HepG2 (cell line): ENCODE data around the gene CACNB4. TPM values are rescaled to one million over a fixed set of nuclear protein-coding genes. Genes with fewer than 3 reads are reported as not detected.

ENCODE experiments used
- ATAC-seq: fragments of 200-7000 bp; cut with Tn5 transposase; 3 replicates; pipeline ENCODE4 v1.9.1; 2020; ENCODE audit warnings: mild to moderate bottlenecking, moderate library complexity
- BruUV-seq: library from RNA; stranded (reverse); fragments of 400-500 nt; replicated peaks from 2 replicates; lab custom pipeline; 2021; lab: Mats Ljungman, UMichigan
- CTCF ChIA-PET: fragments of 300-600 bp; formaldehyde crosslinking; extraction: SDS; loops from one replicate; lab custom pipeline; 2021; ENCODE audit warnings: low total read pairs, inconsistent platforms, low intra/inter-chr PET ratio; lab: Yijun Ruan, JAX
- POLR2A ChIA-PET: fragments of 350-600 bp; sonication (Branson Sonifier 250); formaldehyde crosslinking; loops from one replicate; lab custom pipeline; 2020; ENCODE audit warnings: antibody characterized with exemption, inconsistent platforms; lab: Yijun Ruan, JAX
- DNase-seq: peaks from one replicate; pipeline ENCODE4 v3.0.0-alpha.2; 2015; ENCODE audit warnings: low spot score
- FAIRE-seq: peaks from 3 replicates; lab custom pipeline; 2011; peaks lifted over from hg19 to GRCh38; lab: Jason Lieb, UNC
- H2AFZ ChIP-seq: one replicate; pipeline ENCODE4 v1.6.1; 2011; ENCODE audit warnings: low read length, inconsistent platforms
- H3K27ac ChIP-seq: fragments of 300-600 bp; 3 replicates; pipeline ENCODE4 v1.8.0; 2011; ENCODE audit warnings: mixed run types, mild to moderate bottlenecking, mixed read lengths, low read length, inconsistent platforms; ENCODE audit not compliant: insufficient read depth; ENCODE audit errors: extremely low read length
- H3K27me3 ChIP-seq, 2 experiments: fragments of 200-600 bp in 1 of 2; 2 replicates in 1 of 2; 3 replicates in 1 of 2; pipeline versions ENCODE4 v1.6.0 to v1.8.0; 2011; ENCODE audit warnings: low read length in 2 of 2, mild to moderate bottlenecking in 2 of 2, moderate library complexity in 2 of 2, inconsistent platforms in 1 of 2; ENCODE audit not compliant: insufficient read depth in 2 of 2, control insufficient read depth in 1 of 2
- H3K36me3 ChIP-seq, 2 experiments: fragments of 200-600 bp in 1 of 2; replicated peaks in 1 of 2; 2 replicates in 1 of 2; 3 replicates in 1 of 2; pipeline versions ENCODE4 v1.5.1 to v1.8.0; 2011; ENCODE audit warnings: low read length in 2 of 2, inconsistent platforms in 1 of 2; ENCODE audit not compliant: insufficient read depth in 2 of 2, control insufficient read depth in 1 of 2
- H3K4me1 ChIP-seq: 2 replicates; pipeline ENCODE4 v1.5.1; 2012; ENCODE audit warnings: low read length, inconsistent platforms; ENCODE audit not compliant: insufficient read depth
- H3K4me2 ChIP-seq: 2 replicates; pipeline ENCODE4 v1.6.0; 2011; ENCODE audit warnings: low read depth, low read length, inconsistent platforms
- H3K4me3 ChIP-seq, 3 experiments: fragments of 200-600 bp in 1 of 3; sonication (generic), shearing (Covaris generic) in 1 of 3; replicated peaks in 1 of 3; 2 replicates each; pipeline ENCODE4 v1.5.1; 2011 to 2016; ENCODE audit warnings: low read length in 3 of 3, inconsistent platforms in 2 of 3, low read depth in 2 of 3, mild to moderate bottlenecking in 2 of 3, control low read depth in 1 of 3, mixed read lengths in 1 of 3; ENCODE audit not compliant: insufficient read depth in 1 of 3
- H3K79me2 ChIP-seq: one replicate; pipeline ENCODE4 v1.6.1; 2011; ENCODE audit warnings: low read length, inconsistent platforms; ENCODE audit not compliant: insufficient read depth
- H3K9ac ChIP-seq: 2 replicates; pipeline ENCODE4 v1.6.0; 2011; ENCODE audit warnings: mild to moderate bottlenecking, low read depth, low read length, inconsistent platforms; ENCODE audit not compliant: insufficient read depth
- H3K9me3 ChIP-seq: 2 replicates; pipeline ENCODE4 v1.5.1; 2012; ENCODE audit warnings: mild to moderate bottlenecking, low read length
- H4K20me1 ChIP-seq: 2 replicates; pipeline ENCODE4 v1.6.0; 2011; ENCODE audit warnings: inconsistent platforms, mild to moderate bottlenecking, low read length, moderate library complexity; ENCODE audit not compliant: insufficient read depth
- AFF4 ChIP-seq: sonication (generic); formaldehyde crosslinking; IDR thresholded peaks from 2 replicates; pipeline ENCODE4 v1.4.0; 2020; ENCODE audit warnings: missing genetic modification reagents
- DNMT3B ChIP-seq: conservative IDR thresholded peaks from 2 replicates; pipeline ENCODE4 v1.6.1; 2016; ENCODE audit warnings: missing biosample characterization, control low read depth
- JUN ChIP-seq: sonication (generic); formaldehyde crosslinking; IDR thresholded peaks from 2 replicates; pipeline ENCODE4 v1.4.0; 2020; ENCODE audit warnings: mild to moderate bottlenecking, missing genetic modification reagents
- MIER3 ChIP-seq: IDR thresholded peaks from 2 replicates; pipeline ENCODE4 v1.6.1; 2016; ENCODE audit warnings: missing compliant biosample characterization, borderline replicate concordance
- MTA1 ChIP-seq: sonication (generic); formaldehyde crosslinking; IDR thresholded peaks from 2 replicates; pipeline ENCODE4 v1.4.0; 2020; ENCODE audit warnings: missing genetic modification reagents, mild to moderate bottlenecking, borderline replicate concordance
- NFYB ChIP-seq: sonication (generic); formaldehyde crosslinking; IDR thresholded peaks from 2 replicates; pipeline ENCODE4 v1.4.0; 2020; ENCODE audit warnings: missing genetic modification reagents
- RAD51 ChIP-seq: fragments of 450-650 bp; IDR thresholded peaks from 2 replicates; pipeline ENCODE4 v1.6.1; 2016; ENCODE audit warnings: borderline replicate concordance
- RBM39 ChIP-seq: fragments of 200-400 bp; formaldehyde crosslinking; IDR thresholded peaks from one replicate; pipeline ENCODE4 v1.6.1; 2018; ENCODE audit warnings: antibody characterized with exemption, mild to moderate bottlenecking, low read depth, low read length; ENCODE audit not compliant: poor library complexity, severe bottlenecking
- SIX1 ChIP-seq: sonication (generic); formaldehyde crosslinking; IDR thresholded peaks from 2 replicates; pipeline ENCODE4 v1.4.0; 2020; ENCODE audit warnings: missing genetic modification reagents, borderline replicate concordance
- SMAD1 ChIP-seq: sonication (generic); formaldehyde crosslinking; IDR thresholded peaks from 2 replicates; pipeline ENCODE4 v1.4.0; 2020; ENCODE audit warnings: missing genetic modification reagents, low read depth, mild to moderate bottlenecking, borderline replicate concordance
- SOX5 ChIP-seq: IDR thresholded peaks from 2 replicates; pipeline ENCODE4 v1.6.1; 2016; ENCODE audit warnings: borderline replicate concordance
- THAP11 ChIP-seq: IDR thresholded peaks from 2 replicates; pipeline ENCODE4 v1.6.1; 2016; ENCODE audit warnings: missing biosample characterization, missing genetic modification reagents
- ZNF207 ChIP-seq: fragments of 450-650 bp; IDR thresholded peaks from 2 replicates; pipeline ENCODE4 v1.6.1; 2016; ENCODE audit warnings: antibody characterized with exemption, borderline replicate concordance
- ZNF331 ChIP-seq: sonication (generic); formaldehyde crosslinking; IDR thresholded peaks from 2 replicates; pipeline ENCODE4 v1.4.0; 2020; ENCODE audit warnings: missing genetic modification reagents
- ZNF34 ChIP-seq: sonication (generic); formaldehyde crosslinking; IDR thresholded peaks from 2 replicates; pipeline ENCODE4 v1.4.0; 2020; ENCODE audit warnings: mild to moderate bottlenecking, missing genetic modification reagents, borderline replicate concordance
- ZNF530 ChIP-seq: sonication (generic); formaldehyde crosslinking; IDR thresholded peaks from 2 replicates; pipeline ENCODE4 v1.5.0; 2020; ENCODE audit warnings: low read depth, mild to moderate bottlenecking, missing genetic modification reagents
- ZNF556 ChIP-seq: sonication (generic); formaldehyde crosslinking; IDR thresholded peaks from 2 replicates; pipeline ENCODE4 v1.4.0; 2020; ENCODE audit warnings: mild to moderate bottlenecking, missing genetic modification reagents, borderline replicate concordance
- ZNF713 ChIP-seq: sonication (generic); formaldehyde crosslinking; IDR thresholded peaks from 2 replicates; pipeline ENCODE4 v1.4.0; 2020; ENCODE audit warnings: mild to moderate bottlenecking, missing genetic modification reagents
- ZNF720 ChIP-seq: sonication (generic); formaldehyde crosslinking; IDR thresholded peaks from 2 replicates; pipeline ENCODE4 v1.4.0; 2020; ENCODE audit warnings: missing genetic modification reagents
- ZNF780A ChIP-seq: sonication (generic); formaldehyde crosslinking; IDR thresholded peaks from 2 replicates; pipeline ENCODE4 v1.8.0; 2022; ENCODE audit warnings: mild to moderate bottlenecking, missing genetic modification reagents, moderate library complexity
- ZNF816 ChIP-seq: sonication (generic); formaldehyde crosslinking; IDR thresholded peaks from 2 replicates; pipeline ENCODE4 v1.8.0; 2022; ENCODE audit warnings: missing genetic modification reagents, mild to moderate bottlenecking, borderline replicate concordance
- ZSCAN5A ChIP-seq: sonication (generic); formaldehyde crosslinking; IDR thresholded peaks from 2 replicates; pipeline ENCODE4 v1.8.0; 2022; ENCODE audit warnings: mild to moderate bottlenecking, missing genetic modification reagents, borderline replicate concordance
- WGBS: methylation state at CpG from one replicate; pipeline ENCODE4 v1.1.6; 2017; ENCODE audit warnings: low lambda C conversion rate; 5-methylcytosine and 5-hydroxymethylcytosine counted together
- in situ Hi-C: cut with HindIII; loops from 2 replicates; pipeline ENCODE4 v1.10.0; 2017; ENCODE audit warnings: low pct_unique_long_range_greater_than_20kb; ENCODE audit not compliant: extremely low pct_ligation_motif_present
- intact Hi-C: fragments of 100-400 bp; cut with micrococcal nuclease; formaldehyde crosslinking; loops from one replicate; pipeline ENCODE4 v1.10.0; 2022; ENCODE audit not compliant: unreplicated experiment
- polyA plus RNA-seq, 8 experiments: library from polyadenylated mRNA; depleted of rRNA in 3 of 8; stranded (reverse) in 7 of 8; unstranded in 1 of 8; fragments of >200 nt; fragmentation: Illumina TruSeq in 4 of 8; extraction: Trizol in 4 of 8; gene quantifications; 2 replicates each; pipeline versions ENCODE4 v1.2.1 to v1.2.3, GENCODE V29; 2011 to 2016; ENCODE audit warnings: low read depth in 4 of 8, missing spikeins in 1 of 8, mixed read lengths in 1 of 8; ENCODE audit not compliant: insufficient read depth in 1 of 8
- total RNA-seq, 5 experiments: library from RNA; depleted of rRNA; stranded (reverse); fragments of >200 nt; fragmentation: Illumina TruSeq; extraction: Trizol; gene quantifications; 2 replicates each; pipeline ENCODE4 v1.2.3, GENCODE V29; 2016; ENCODE audit warnings: low read depth in 1 of 5

Gene CACNB4
- total and polyA plus RNA-seq, 2 of the 13 experiments (the other 11 are each of a cell fraction or from before 2014, with no cell fraction given), result 5.1 to 14.3 TPM

- BruUV-seq, result no TSS peak
- H3K9me3 ChIP-seq, result no peaks in the 10 kb centered on the region
- no peaks in the 10 kb centered on the region for H3K79me2 ChIP-seq
- H3K4me3 ChIP-seq, result no peak overlapping the region
- ATAC-seq, result peak; percentile 89
- H3K27me3 ChIP-seq, result no peaks in the 10 kb centered on the region
- H3K4me1 ChIP-seq, result peaks cover 60% of the 10 kb centered on the region
- peak; percentile 70 for DNase-seq
- H3K27ac ChIP-seq, result peak overlapping the region; percentile 3
- H2AFZ ChIP-seq, result no peak overlapping the region
- ChIA-PET CTCF (interaction anchor here (0.6 to 1.2 kb wide), 2 partner anchors 10 to 36 kb away, joined by 3 to 4 read pairs; no protein-coding TSS in a partner anchor), POLR2A (interaction anchor here (1.1 to 1.4 kb wide), 2 partner anchors 16 to 161 kb away, joined by 7 to 8 read pairs; partner anchors contain the start of gene ARL5A)
- in situ Hi-C loops, result no loop called here
- H3K36me3 ChIP-seq, result no peaks in the 10 kb centered on the region
- 13% methylated on average over 3 of the region's 3 CpGs for WGBS
- H4K20me1 ChIP-seq, result no peaks in the 10 kb centered on the region
- intact Hi-C loops, result no loop called here
- no peak for FAIRE-seq
- peak overlapping the region; percentile 31 for H3K4me2 ChIP-seq
- no peak overlapping the region for H3K9ac ChIP-seq
- TF ChIP-seq ZNF816 (CRISPR knock-in tag) (no peak), RAD51 (no peak), ZNF530 (CRISPR knock-in tag) (no peak), JUN (CRISPR knock-in tag) (0 out of 2 replicates have a peak, but pooled peaks have one; percentile 24), ZSCAN5A (no peak), NFYB (CRISPR knock-in tag) (no peak), MTA1 (CRISPR knock-in tag) (no peak), MIER3 (CRISPR knock-in tag) (no peak), ZNF34 (no peak), SIX1 (CRISPR knock-in tag) (peak; percentile 83; the same call in 1 of the 2 replicates), ZNF780A (no peak), THAP11 (CRISPR knock-in tag) (no peak), ZNF207 (no peak), SMAD1 (CRISPR knock-in tag) (no peak), DNMT3B (0 out of 2 replicates have a peak, but pooled peaks have one; percentile 40), ZNF331 (CRISPR knock-in tag) (peak; percentile 12; the same call in 1 of the 2 replicates), RBM39 (no peak), ZNF720 (CRISPR knock-in tag) (no peak), AFF4 (CRISPR knock-in tag) (no peak), ZNF713 (CRISPR knock-in tag) (no peak), ZNF556 (CRISPR knock-in tag) (no peak), SOX5 (CRISPR knock-in tag) (peak; percentile 62; the same call in 1 of the 2 replicates)
Measured at GRCh38 chr2:151989378-151989777, 109.5 kb downstream of the CACNB4 start.
